ENCODE results near the gene HOXC11.

DNA sequence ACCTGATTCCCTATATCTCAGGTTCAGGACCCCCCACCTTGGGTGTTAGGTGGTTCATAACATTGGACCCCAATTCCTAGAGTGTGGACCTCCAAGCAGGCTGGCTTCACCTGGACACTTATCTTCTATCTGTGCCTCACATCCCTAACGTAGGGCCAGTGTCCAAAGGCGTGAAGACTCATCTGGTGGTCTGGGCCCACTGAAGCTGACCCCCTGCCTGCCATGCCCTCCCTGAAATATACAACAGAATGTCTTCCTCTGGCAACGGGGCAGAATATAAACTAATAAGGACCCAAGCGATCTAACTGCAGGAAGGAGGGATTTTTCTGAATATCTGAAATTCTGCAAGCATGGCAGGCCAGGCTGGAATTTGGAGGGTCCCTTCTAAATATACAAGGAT is 28.7 kb upstream of the HOXC11 start:
- TF ChIP-seq OSR1 (CRISPR knock-in tag; IDR thresholded peaks at IDR 0.05) (no peak), ZNF8 (CRISPR knock-in tag; IDR thresholded peaks at IDR 0.05) (no peak), ARNTL (CRISPR knock-in tag; IDR thresholded peaks at IDR 0.05; ENCODE audit: borderline replicate concordance, low read depth) (no peak), TCF4 (CRISPR knock-in tag; IDR thresholded peaks at IDR 0.05; ENCODE audit: borderline replicate concordance) (no peak), ZNF565 (CRISPR knock-in tag; conservative IDR thresholded peaks at IDR 0.05; ENCODE audit: low read depth) (no peak), RARB (CRISPR knock-in tag; IDR thresholded peaks at IDR 0.05) (no peak), ISL1 (CRISPR knock-in tag; IDR thresholded peaks at IDR 0.05) (no peak), ZFP3 (CRISPR knock-in tag; IDR thresholded peaks at IDR 0.05) (no peak), ESRRG (CRISPR knock-in tag; IDR thresholded peaks at IDR 0.05) (no peak)
- TF ChIP-seq, protein P1, sequence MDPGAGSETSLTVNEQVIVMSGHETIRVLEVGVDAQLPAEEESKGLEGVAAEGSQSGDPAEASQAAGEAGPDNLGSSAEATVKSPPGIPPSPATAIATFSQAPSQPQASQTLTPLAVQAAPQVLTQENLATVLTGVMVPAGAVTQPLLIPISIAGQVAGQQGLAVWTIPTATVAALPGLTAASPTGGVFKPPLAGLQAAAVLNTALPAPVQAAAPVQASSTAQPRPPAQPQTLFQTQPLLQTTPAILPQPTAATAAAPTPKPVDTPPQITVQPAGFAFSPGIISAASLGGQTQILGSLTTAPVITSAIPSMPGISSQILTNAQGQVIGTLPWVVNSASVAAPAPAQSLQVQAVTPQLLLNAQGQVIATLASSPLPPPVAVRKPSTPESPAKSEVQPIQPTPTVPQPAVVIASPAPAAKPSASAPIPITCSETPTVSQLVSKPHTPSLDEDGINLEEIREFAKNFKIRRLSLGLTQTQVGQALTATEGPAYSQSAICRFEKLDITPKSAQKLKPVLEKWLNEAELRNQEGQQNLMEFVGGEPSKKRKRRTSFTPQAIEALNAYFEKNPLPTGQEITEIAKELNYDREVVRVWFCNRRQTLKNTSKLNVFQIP (CRISPR knock-in tag; IDR thresholded peaks at IDR 0.05; ENCODE audit: borderline replicate concordance, low read depth), result no peak
- TF ChIP-seq, protein P2, sequence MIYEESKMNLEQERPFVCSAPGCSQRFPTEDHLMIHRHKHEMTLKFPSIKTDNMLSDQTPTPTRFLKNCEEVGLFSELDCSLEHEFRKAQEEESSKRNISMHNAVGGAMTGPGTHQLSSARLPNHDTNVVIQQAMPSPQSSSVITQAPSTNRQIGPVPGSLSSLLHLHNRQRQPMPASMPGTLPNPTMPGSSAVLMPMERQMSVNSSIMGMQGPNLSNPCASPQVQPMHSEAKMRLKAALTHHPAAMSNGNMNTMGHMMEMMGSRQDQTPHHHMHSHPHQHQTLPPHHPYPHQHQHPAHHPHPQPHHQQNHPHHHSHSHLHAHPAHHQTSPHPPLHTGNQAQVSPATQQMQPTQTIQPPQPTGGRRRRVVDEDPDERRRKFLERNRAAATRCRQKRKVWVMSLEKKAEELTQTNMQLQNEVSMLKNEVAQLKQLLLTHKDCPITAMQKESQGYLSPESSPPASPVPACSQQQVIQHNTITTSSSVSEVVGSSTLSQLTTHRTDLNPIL (CRISPR knock-in tag; IDR thresholded peaks at IDR 0.05; ENCODE audit: low read depth), result no peak
- TF ChIP-seq, protein P3, sequence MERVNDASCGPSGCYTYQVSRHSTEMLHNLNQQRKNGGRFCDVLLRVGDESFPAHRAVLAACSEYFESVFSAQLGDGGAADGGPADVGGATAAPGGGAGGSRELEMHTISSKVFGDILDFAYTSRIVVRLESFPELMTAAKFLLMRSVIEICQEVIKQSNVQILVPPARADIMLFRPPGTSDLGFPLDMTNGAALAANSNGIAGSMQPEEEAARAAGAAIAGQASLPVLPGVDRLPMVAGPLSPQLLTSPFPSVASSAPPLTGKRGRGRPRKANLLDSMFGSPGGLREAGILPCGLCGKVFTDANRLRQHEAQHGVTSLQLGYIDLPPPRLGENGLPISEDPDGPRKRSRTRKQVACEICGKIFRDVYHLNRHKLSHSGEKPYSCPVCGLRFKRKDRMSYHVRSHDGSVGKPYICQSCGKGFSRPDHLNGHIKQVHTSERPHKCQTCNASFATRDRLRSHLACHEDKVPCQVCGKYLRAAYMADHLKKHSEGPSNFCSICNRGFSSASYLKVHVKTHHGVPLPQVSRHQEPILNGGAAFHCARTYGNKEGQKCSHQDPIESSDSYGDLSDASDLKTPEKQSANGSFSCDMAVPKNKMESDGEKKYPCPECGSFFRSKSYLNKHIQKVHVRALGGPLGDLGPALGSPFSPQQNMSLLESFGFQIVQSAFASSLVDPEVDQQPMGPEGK (CRISPR knock-in tag; IDR thresholded peaks at IDR 0.05; ENCODE audit: borderline replicate concordance), result no peak
